ENCODE data around the gene TBC1D20. TPM values are rescaled to one million over a fixed set of nuclear protein-coding genes. Genes with fewer than 3 reads are reported as not detected.

Gene TBC1D20
- total and polyA plus RNA-seq, 2 experiments from 2014 or later, result 4.8 to 15.0 TPM

GRCh38 chr20:440148-440547 lies 22.2 kb downstream of the TBC1D20 start (continued):
- no peak for TF ChIP-seq ZNF462 (CRISPR knock-in tag; IDR thresholded peaks at IDR 0.05)
- TF ChIP-seq, protein P1, sequence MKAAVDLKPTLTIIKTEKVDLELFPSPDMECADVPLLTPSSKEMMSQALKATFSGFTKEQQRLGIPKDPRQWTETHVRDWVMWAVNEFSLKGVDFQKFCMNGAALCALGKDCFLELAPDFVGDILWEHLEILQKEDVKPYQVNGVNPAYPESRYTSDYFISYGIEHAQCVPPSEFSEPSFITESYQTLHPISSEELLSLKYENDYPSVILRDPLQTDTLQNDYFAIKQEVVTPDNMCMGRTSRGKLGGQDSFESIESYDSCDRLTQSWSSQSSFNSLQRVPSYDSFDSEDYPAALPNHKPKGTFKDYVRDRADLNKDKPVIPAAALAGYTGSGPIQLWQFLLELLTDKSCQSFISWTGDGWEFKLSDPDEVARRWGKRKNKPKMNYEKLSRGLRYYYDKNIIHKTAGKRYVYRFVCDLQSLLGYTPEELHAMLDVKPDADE (IDR thresholded peaks at IDR 0.05), result no peak

DNA sequence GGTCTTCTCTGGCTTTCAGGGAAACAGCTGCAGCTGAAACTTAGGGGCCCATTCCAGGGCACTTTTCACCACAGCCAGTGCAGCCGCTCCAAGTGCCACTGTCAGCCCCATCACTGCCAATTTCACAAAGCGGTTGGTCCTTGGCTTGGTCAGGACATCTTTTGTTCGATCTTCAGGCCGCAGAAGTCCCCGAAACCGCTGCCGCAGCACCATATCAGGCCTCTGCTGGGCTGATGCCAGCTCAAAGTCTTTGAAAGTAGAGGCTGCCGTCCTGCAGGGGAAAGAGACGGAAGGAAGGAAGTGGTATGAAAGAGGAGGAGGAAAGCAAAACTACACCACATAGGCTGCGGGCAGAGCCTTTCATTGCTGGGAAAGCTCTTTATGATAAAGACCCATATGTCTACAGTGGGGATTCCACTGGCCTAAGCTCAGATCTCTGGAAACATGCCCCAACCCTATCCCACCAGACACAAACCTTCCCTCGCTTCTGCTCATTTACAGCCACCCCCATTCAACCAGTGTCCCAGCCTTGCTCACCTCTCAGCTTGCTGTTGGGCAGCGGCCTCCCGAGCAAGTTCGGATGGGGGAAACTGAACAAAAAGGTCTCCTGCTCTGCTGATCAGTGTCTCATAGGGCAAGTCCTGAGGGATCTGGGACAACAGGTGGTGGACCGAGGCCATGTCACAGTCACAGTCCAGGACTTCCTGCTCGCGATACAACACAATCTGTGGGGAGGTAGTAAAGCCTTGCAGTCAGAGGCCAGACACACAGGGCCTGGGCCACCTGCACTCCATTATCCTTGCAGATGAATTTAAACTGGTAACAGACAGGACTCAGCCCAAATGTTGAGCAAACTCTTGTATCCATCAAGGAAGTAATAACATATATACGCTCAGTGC lies 23.5 kb downstream of the TBC1D20 start:
- no peak overlapping the region for H2AFZ ChIP-seq
- no peak overlapping the region for H3K4me2 ChIP-seq
- H3K27me3 Mint-ChIP-seq (ENCODE audit: insufficient read depth, low read depth, poor library complexity), result peaks cover 18% of the 10 kb centered on the region
- DNase-seq (ENCODE audit: low spot score) (no peak), ATAC-seq (no peak)
- H3F3A ChIP-seq (replicated peaks; ENCODE audit: low read depth), result peaks cover 10% of the 10 kb centered on the region
- H3K27me3 ChIP-seq (ENCODE audit: insufficient read depth), result peaks cover 17% of the 10 kb centered on the region
- no peaks in the 10 kb centered on the region for H3K9me3 Mint-ChIP-seq
- H3K4me3 Mint-ChIP-seq, result no peak overlapping the region
- H3K79me2 ChIP-seq (replicated peaks; ENCODE audit: insufficient read depth), result no peaks in the 10 kb centered on the region
- no peak overlapping the region for H3K27ac ChIP-seq (ENCODE audit: low read depth)
- no peaks in the 10 kb centered on the region for H3K9me2 ChIP-seq (ENCODE audit: insufficient read depth)
- peaks cover 25% of the 10 kb centered on the region; the same call in 1 of the 2 replicates for H3K36me3 ChIP-seq (ENCODE audit: insufficient read depth)
- no peak overlapping the region for H3K27ac Mint-ChIP-seq
- H3K4me3 ChIP-seq, result no peak overlapping the region
- H3K4me1 Mint-ChIP-seq, result peaks cover 14% of the 10 kb centered on the region
- peaks cover 33% of the 10 kb centered on the region for H4K20me1 ChIP-seq (replicated peaks; ENCODE audit: insufficient read depth)
- peaks cover 4% of the 10 kb centered on the region for H3K4me1 ChIP-seq (ENCODE audit: insufficient read depth)
- H3K36me3 Mint-ChIP-seq (ENCODE audit: low read depth), result peaks cover 69% of the 10 kb centered on the region
- no peak for TF ChIP-seq CTCF (conservative IDR thresholded peaks at IDR 0.05; ENCODE audit: low read depth in 2 of 2)
- no peak for TF ChIP-seq JUNB (IDR thresholded peaks at IDR 0.05; ENCODE audit: unreplicated experiment)
- no peak for TF ChIP-seq POLR2AphosphoS5 (IDR thresholded peaks at IDR 0.05; ENCODE audit: low read depth)
- no peak for TF ChIP-seq ZNF331 (CRISPR knock-in tag; IDR thresholded peaks at IDR 0.05; ENCODE audit: low read depth)
- TF ChIP-seq, protein P1 (IDR thresholded peaks at IDR 0.05), result no peak

Data from GM23338 (cell line).